Measurements from ENCODE around the gene NPAS3.

The NPAS3 gene

DNA sequence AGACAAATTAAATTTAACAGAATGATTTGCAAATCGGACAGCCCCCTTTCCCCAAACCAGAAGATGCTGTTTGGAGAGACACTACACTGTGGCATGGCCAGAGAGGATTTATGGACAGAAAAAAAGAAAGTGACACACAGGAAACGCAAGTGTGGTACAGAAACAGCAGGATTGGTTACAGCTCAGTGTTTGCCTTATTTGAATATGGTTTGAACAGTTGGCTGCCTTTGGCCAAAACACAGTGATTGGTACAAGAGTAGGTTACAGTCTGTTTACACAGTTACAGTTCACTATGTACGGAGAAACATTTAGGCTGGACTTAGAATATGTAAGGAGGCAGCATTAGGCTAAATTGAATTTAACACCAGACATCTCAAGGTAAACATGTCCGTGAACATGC lies 335.3 kb downstream of the NPAS3 start:
- DNase-seq: no peak

DNA sequence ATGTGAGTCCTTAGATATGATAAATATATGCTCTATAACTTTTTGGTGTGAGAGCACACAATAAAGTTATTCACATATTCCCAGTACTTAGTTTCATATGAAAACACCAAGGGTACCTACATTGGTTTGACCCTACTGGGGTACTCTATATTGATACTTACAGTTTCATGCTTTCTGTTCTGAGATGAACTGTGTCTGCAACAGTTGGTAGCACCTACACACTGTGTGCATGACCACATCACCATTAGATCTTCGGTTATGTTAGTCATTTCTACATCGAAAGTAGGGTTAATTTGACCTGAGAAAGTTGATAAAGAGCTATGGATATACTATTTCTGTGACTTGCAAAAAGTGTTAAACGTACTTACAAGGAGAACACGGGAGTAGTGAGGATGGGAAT lies 337.2 kb downstream of the NPAS3 start:
- DNase-seq: no peak

DNA sequence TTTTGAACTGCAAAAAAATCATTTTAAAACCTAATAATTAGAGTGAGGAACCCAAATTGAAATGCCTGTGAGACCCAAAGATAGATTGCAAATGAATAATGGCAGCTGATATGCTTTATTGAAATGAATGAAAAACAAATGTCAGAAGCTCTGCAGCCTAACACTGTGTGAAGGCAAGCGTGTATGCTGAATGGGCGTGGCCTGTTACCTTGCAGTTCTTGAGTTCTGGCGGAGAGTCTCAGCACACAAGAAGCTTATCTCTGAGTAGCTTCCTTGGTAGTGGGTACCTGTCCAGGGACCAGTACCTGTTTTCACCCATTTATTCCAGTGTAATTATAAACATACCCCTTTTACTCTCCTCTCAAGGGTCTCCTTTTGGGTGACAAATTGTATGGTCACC lies 341.2 kb downstream of the NPAS3 start:
- no peak for DNase-seq

DNA sequence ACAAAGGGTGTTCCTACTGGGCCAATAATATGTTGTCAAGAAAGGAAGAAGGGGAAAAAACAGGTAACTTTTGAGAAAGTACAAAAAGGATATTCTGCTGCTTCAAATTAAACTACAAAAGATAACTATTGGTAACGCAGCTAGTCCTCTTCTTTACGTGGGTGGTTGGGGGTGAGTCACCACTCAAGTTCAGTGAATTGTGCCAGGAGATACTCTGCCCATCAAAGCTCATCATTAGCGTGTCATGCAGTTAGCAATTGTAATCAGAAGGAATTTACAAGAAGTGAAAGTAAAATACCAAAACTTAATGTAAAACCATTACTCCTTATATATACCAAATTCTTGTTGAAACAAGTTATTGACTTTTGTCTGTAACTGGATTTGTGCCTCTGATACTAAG lies 342.0 kb downstream of the NPAS3 start:
- DNase-seq: no peak

DNA sequence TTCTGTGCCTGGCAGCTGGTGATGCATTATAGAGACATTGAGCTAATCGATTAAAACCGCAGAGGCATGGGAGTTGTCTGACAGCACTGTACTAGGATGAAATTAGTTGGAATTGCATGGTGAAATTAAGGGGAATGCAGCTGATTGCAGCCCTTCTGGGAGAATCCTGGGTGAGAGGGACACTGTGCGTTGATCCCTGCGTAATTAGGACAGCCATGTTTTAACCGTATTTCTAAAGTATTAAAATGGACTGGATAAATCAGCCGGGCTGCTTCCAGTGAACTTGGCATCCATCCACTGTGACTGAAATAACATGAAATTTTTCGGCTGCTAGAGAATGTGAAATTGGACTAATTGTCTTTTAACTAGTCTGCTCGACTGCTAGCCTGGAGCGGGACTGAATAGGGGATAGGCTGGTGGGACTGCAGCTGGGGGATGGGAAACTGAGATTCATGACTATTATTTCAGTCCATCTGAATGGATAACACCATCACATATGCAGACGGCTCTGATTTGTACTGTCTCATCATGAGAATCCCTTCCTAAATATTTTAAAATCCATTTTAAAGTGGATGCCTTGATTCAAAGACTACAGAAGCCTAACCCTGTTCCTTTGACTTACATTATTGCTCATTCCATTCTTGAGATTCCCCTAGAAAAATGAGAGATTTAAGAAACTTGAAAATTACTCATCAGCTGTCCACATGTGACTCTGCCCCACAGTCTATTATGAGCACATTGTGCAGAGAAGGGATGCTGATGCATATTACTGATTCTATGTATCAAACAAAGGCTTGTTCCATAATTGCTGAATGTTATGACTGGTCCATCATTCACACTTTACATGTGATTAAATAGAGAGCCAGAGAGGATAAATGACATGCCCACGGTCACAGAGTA lies 343.9 kb downstream of the NPAS3 start:
- DNase-seq: peak; percentile 19

DNA sequence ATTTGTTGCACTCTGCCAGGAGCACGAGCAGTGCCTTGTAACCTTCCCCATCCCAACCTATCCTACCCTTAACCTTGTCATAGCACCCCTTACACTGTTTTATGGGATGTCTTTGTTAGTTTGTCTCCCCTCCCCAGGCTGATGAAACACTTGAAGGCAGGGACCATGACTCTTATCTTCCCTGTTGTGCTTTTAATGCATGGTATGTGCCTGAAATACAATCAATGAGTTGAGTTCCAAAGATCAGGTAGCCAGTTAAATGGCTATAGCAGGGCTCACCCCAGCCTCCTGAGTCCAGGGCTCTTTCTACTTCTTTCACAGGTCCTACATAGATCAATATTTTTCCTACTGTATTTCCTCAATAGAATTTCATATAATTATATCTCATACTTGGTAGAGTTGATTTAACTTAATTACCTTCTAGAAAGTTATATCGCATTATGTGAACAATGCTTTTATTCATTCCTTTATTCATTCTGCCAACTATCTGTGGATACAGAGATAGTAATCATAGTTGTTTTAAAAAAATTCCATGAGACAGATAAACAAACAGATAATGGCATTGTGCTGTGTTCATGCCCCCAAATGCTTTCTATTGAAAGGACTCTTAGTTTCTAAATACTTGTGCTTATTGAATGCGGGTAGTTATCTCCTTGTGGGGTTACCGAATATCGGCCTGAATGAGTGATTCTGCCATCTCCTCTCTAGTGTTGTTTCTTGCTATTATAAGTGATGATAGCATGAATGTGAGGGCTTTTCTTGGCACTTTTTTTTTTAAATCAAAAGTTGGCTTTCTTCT lies 347.4 kb downstream of the NPAS3 start:
- no peak for DNase-seq

DNA sequence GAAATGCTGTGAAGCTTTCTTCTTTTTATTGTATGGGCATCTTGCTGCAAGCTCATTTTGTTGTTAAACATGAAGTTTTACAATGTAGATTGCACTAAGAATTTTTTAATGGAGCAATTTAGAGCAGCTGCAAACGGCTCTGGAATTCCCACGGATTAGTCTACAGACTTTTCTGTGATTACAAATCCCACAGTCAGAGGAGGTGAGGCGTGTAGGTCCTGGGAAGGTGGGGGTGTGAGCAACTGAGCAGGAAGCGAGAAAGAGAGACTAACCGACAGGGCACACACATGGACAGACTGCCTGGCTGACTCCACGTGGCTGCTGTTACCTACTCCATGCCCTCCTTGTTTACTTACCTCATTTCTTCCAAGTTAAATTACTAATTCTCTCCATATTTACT lies 348.5 kb downstream of the NPAS3 start:
- DNase-seq: no peak

DNA sequence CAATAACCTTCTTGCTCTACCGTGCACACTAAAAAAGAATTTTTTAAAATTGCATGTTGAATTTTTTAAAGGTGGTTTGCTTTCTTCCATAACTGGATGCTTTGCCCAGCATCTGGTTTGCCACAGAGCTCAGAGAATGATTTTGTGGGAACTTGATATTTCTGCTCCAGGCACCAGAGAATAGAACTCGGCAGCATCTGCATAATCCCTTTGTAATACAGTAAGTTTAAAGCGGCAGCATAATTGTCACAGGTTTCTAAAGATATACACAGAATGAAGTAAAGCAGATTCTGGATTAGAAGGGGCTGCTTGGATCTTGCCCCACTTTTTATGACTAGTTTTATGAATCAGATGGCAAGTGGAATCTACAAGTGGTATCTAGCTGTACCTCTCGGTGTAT lies 352.0 kb downstream of the NPAS3 start:
- DNase-seq: no peak

DNA sequence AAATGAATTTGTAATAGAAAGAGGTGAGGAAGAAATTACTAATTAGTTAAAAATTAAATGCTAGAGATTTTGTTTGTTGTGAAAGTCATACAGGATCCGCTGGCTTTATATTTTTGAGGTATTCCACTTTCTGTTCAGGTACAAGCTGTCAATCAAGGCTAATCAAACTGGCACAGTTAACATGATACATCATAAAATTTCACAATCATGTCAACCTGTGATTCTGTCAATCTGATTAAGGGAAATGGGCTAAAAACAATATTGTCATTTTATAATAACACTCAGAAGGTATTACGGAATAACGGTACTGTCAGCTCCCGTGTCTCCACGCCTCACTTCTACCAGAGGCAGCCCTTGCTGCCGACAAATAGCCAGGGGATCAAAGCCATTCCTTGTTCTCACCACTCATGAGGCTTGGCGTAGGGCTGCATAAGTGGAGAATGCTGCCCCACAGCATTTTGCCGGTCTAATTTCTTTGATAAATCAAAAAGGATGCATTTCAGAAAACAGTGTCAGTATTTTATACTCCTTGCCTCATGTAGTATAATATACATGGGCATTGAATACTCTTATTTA lies 352.9 kb downstream of the NPAS3 start:
- no peak for DNase-seq

DNA sequence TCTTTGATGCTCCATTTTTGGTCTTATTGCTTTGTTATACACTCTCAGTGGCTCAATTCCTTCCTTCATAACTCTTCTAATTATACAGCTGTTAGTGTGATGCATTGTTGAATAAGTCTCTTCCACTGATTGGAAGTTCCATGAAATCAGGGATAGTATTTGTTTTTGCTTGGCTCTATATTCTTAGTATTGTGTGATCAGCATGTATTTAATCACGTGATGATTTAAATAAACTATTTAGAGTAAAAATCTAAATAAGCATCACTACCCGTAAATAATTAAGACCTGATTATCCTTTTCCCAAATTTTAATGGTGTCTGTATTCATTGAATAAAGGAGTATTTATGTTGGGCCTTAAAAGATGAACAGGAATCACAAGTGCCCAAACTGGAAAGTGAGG lies 355.7 kb downstream of the NPAS3 start:
- no peak for DNase-seq

DNA sequence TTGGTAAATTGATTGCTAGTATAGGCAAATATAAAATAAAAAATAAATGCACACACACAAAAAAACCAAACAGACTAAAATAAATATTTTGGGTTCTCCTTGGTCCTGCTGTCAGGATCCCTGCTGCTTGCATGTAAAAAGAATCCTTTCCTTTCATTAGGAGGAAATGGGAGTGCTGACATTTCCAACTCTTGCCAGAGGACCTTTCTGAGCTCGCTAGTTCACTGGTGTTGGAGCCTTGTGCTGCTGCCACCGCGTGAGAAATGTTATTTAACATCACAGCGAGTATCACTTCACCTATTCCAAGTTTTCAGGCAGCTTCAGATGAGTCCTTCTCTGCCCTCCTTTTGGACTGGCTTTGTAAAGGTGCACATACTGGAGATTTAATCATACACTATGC lies 358.9 kb downstream of the NPAS3 start:
- no peak for DNase-seq

DNA sequence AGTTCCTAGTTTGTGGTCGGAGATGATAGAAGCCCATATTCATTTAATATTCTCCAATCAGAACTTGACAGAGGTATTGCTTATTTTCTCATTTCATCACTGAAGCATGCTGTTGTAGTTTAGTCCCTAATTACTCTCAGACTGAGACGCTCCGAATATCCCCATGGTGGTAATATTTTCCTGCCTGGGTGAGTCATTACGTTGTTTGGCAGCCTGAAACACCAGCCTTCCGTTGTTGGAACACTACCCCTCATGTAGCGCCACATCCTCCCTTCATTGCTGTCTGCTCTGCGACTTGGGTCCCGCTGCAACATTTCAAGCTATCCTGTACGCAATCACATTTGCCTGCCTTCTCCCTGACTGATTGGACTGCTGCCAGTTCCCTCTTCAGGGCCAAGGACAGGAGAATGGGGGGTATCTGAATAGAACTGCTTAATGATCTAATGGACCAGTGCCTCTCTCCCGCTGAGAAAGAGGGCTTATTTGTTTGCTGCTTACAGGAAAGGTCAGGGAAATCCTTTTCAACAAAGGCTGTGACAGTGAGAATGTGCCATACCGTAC lies 369.1 kb downstream of the NPAS3 start:
- DNase-seq: peak; percentile 78

DNA sequence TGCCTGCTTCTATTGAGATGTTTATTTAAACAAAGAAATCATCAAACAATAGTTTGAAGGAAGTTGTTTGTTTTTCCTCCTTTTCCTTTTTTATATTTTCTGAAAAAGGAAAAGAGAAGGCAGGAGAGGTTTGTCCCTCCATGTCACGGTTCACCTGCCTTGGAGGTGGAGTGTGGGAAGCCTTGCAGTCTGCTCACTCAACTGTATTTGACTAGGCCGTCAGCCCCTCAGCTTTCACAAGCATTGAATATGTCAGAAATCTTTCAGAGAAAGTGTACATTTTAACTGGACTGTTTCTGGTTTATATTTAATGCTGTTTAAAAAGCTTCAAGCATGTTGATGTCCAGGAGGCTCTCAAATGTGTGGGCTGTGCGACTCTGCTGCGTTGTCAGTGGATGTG lies 370.4 kb downstream of the NPAS3 start:
- no peak for DNase-seq

DNA sequence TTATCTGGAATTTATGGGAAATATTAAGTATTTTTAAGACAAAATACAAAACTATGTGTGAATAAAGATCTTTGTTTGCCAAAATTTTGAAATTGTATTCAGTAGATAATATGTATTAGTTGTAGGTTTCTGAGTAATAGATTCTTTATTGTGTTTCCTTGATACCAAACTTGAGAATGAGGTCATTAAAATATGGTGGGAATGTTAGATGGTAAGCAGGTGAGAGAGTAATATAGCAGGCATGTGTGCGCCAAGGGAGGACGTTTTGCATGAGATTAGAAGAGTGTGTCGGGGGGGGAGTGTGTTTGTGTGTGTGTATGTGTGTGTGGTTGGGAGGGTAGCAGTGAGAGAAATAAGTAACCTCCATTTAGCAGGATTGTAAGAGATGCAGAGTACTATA lies 376.5 kb downstream of the NPAS3 start:
- no peak for DNase-seq

DNA sequence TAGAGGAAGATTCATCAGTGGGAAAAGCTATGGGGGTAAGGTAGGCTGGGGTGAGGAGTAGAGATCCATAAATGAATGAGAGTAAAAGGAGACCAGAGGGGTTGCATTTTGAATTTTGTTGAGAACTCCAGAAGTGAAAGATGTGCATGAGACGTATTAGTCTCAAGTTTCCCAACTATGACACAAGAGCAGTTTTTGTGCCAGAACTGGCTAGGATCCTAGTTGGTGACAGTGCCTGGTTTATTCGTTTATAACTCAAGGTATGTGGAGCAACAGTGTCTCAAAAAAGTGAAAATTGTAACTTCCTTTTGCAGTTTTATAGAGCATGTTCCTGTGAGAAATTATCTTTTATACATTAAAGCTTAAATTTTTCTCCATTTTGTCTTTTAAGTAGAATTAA lies 377.0 kb downstream of the NPAS3 start:
- DNase-seq: peak; percentile 44

DNA sequence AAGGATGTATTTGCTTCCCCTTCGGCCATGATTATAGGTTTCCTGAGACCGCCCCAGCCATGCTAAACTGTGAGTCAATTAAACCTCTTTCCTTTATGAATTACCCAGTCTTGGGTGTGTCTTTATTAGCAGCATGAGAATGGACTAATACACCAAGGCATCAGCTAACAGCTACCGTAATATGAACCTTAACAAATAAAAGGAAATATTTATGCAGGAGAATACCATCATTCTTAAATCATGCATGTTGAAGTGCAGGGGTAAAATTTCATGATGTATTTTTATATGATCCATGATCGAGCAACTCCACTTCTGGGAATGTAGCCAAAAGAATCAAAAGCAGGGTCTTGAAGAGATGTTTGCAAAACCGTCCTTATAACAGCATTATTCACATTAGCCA lies 379.0 kb downstream of the NPAS3 start:
- no peak for DNase-seq

DNA sequence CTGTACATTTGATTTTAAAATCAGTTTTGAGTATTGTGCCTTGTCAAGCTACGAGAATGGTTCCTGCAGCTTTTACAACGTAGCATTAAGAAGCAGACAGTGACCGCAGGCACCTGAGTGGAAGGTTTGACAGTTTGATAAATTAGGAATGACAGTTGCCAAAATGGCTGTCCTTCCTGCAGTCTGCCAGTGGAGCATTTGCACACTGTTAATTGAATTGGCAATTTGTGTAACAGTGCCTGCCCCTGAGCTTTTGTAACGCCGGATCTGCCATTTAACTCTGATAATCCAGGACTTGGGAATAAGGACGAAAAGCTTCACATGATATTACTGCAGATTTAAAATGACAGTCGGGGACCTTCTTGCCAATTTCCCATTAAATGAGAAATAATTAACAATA lies 385.3 kb downstream of the NPAS3 start:
- no peak for DNase-seq

DNA sequence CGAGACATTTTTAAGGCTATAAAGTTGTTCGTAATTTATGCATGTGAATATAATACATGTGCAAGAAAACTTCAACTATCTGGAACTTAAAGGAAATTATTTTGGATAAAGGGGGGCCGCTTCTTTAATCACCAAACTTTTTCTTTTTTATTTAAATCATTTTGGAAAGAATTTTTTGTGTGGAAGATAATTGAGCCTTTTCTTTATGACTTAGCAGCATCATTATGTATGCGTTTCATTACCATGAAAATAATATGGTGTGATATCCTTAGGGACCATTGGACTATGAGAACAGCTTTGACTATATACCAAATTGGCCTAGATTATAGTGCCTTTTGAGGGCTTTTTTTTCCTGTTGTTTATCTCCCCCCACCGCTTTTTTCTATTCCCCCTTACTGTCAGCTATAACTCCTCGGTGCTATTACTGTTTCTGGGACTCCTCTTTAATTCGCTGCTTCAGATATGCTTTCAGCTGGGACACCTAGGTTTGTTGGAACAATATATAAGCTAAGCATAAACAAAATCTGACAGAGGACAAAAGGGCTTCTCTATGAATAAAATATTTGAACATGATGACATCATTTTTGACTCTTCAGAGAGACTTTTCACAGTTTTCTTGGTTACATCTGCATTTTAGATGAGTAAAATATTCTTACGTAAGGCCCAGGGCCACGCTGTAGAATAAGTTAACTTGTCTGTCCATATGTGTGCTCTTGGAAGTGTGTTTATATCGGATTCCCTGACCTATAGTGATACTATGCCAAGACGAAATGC lies 392.7 kb downstream of the NPAS3 start:
- no peak for DNase-seq

DNA sequence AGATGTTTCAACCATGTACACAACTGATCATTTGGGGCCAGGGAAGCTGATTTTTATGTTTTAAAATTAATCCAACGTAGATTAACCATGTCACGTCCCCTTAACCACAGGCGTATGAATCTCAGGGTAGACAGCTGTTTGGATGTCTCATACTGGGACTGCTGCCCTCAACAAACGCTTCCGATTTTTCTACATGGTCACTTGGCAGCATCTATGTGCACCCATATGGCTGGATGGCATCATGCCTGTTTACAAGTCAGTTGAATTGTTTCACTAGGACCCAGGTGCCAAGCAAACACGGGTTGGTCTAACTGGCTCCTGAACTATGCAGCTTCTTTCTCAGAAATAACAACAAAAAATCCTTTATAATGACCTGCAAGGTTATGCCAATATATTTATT lies 393.8 kb downstream of the NPAS3 start:
- DNase-seq: peak; percentile 48

DNA sequence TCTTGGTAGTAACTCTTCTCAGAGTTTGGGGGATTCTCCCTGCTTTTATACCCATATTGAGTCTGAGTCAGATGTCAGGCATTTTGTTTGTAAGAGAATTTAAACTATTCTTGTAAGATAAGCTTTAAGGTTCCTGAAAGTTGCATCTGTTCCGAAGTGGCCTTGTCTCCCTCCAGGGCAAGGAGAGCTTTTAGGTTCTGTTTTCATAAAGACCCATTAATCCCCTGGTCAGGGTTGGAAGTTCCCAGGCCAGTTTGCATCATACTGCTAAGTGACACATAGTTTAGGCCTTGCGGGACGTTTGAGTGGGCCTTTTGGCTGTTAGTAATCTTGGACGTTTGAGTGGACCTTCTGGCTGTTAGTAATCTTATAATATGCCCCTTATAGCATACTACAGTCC lies 396.7 kb downstream of the NPAS3 start:
- DNase-seq: no peak

DNA sequence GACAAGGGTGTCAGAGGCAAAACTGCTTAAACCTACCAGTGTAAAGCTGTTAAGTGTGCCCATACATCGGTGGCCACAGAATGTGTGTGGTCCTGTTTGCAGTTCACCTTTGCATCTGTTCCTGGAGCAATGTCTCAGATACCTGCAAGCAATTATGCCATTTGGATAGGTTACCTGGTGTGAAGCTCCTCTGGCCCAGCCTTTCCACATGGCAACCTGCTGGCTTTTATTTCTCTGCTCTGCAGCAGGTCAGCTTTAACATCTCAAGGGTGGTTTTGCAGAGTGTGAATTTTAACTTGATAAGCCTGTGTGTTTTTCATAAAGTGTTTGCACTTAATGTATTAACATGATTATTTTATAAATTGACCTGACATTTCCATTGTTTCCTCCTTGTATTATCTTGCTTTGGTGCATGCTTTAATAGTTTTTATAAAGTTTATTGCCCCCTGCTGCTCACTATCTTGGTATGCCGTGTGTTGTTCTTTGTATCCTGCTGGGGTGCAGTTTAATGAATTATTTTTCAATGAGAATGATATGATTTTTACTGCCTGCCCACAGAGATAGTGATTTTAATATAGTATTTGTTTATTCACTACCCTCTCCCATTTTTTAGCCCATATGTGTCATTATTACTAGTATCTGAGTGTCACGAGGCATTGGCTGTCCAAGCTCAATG lies 403.8 kb downstream of the NPAS3 start:
- DNase-seq: no peak

DNA sequence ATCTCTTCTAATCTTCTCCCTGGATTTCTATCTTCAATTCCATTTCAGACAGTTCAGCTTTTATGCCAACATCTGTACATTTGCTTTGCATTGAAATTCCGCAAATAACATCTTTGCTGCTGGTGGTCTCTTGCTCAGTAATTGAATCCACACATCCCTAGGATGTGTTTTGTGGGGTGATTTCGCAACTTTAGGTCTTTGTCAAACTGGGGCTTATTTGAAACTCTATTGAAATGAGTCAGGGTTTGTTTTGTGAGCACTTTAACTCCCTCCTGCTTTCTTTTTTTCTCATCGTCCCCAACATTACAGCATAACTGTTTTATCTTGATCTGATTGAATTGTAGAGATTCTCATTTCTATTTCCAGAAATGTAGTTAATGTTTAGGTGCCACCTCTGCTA lies 404.3 kb downstream of the NPAS3 start:
- no peak for DNase-seq
